ENCODE measurements around the gene STRN3. TPM values are rescaled to one million over a fixed set of nuclear protein-coding genes. Genes with fewer than 3 reads are reported as not detected.

Gene STRN3
- total RNA-seq, 6 experiments from 2014 or later = 19.5 to 28.0 (median 21.5) TPM

DNA sequence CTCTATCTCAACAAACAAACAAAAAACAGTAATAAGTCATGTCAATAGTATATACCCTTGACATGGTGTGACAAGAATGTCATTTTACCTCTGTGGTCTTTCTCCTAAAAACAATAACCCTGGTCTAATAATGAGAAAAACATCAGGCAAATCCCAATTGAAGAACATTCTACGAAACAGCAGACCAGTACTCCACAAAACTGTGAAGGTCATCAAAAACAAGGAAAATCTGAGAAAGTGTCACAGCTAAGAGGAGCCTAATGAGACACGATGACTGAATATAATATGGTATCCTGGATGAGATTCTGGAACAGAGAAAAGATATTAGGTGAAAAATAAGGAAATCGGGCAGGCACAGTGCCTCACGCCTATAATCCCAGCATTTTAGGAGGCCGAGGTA is 157.4 kb downstream of the STRN3 start:
- peaks cover 0 to 6% of the 10 kb centered on the region in 2 donors for H3K27me3 ChIP-seq
- TF ChIP-seq, protein P1, sequence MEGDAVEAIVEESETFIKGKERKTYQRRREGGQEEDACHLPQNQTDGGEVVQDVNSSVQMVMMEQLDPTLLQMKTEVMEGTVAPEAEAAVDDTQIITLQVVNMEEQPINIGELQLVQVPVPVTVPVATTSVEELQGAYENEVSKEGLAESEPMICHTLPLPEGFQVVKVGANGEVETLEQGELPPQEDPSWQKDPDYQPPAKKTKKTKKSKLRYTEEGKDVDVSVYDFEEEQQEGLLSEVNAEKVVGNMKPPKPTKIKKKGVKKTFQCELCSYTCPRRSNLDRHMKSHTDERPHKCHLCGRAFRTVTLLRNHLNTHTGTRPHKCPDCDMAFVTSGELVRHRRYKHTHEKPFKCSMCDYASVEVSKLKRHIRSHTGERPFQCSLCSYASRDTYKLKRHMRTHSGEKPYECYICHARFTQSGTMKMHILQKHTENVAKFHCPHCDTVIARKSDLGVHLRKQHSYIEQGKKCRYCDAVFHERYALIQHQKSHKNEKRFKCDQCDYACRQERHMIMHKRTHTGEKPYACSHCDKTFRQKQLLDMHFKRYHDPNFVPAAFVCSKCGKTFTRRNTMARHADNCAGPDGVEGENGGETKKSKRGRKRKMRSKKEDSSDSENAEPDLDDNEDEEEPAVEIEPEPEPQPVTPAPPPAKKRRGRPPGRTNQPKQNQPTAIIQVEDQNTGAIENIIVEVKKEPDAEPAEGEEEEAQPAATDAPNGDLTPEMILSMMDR (IDR thresholded peaks at IDR 0.05) = no peak
- TF ChIP-seq POLR2A (IDR thresholded peaks at IDR 0.05) = no peak
- WGBS (ENCODE audit: insufficient coverage, low coverage, low lambda C conversion rate, missing lambda C conversion rate) = 90% methylated on average over 2 of the region's 5 CpGs
- ATAC-seq (no peak), DNase-seq (no peak)
- H3K36me3 ChIP-seq = no peaks in the 10 kb centered on the region
- intact Hi-C loops (cut with DNase I) = no loop called here
- no peaks in the 10 kb centered on the region for H3K9me3 ChIP-seq
- H3K4me1 ChIP-seq = no peaks in the 10 kb centered on the region
- no peak overlapping the region for H3K27ac ChIP-seq
- no peak overlapping the region for H3K4me3 ChIP-seq

DNA sequence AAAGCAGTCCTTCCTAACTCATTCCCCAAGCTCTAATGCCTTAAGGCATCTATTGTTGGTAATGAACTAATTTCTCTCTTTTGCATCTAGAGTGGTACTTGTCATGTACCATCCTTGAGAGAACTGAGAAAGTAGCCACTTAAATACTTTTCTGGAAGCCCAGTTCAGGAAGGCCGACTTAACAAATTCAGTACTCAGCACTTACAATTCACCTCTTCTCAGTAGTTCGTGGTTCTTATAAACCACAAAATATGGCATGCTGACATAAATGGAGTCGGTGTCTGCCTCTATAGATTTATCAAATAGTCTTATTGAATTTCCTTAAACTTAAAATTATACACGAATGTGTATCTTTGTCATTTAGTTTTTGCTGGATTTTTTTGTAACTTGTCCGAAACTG is 161.2 kb downstream of the STRN3 start:
- WGBS (ENCODE audit: insufficient coverage, low coverage, low lambda C conversion rate, missing lambda C conversion rate) = 72% methylated on average over 5 of the region's 5 CpGs
- no peaks in the 10 kb centered on the region for H3K27me3 ChIP-seq
- no peaks in the 10 kb centered on the region for H3K9me3 ChIP-seq
- DNase-seq (no peak), ATAC-seq (no peak)
- H3K27ac ChIP-seq = no peak overlapping the region
- no peaks in the 10 kb centered on the region for H3K36me3 ChIP-seq
- H3K4me3 ChIP-seq = no peak overlapping the region
- intact Hi-C loops (cut with DNase I) = no loop called here
- no peaks in the 10 kb centered on the region for H3K4me1 ChIP-seq
- TF ChIP-seq POLR2A (IDR thresholded peaks at IDR 0.05) = no peak
- TF ChIP-seq, protein P1 (IDR thresholded peaks at IDR 0.05) = no peak

DNA sequence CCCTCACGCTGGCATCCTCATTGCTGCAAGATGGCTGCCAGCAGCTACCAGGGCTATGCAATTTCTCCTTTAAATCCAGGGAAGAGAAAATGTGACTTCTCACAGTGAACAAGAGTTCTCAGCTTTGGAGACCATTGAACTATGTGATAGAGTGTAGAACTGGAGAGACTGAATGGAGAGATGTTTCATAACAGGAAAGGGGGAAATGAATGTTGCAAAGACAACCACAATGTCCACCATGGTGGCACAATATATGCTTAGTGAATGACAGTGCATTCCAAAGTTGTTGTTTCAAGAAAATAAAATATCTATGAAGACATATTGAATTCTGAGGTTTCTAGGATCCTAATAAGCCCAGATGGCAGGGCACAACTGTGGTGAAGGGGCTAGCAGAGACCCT is 165.0 kb downstream of the STRN3 start:
- no peaks in the 10 kb centered on the region for H3K36me3 ChIP-seq
- no peak for TF ChIP-seq POLR2A (IDR thresholded peaks at IDR 0.05)
- TF ChIP-seq, protein P1 (IDR thresholded peaks at IDR 0.05) = no peak
- WGBS (ENCODE audit: insufficient coverage, low coverage, low lambda C conversion rate, missing lambda C conversion rate) = 92% methylated on average over 1 of the region's 1 CpG
- ATAC-seq (no peak), DNase-seq (no peak)
- H3K4me1 ChIP-seq = no peaks in the 10 kb centered on the region
- H3K27me3 ChIP-seq = no peaks in the 10 kb centered on the region
- H3K27ac ChIP-seq = no peak overlapping the region
- no peak overlapping the region for H3K4me3 ChIP-seq
- H3K9me3 ChIP-seq = no peaks in the 10 kb centered on the region
- intact Hi-C loops (cut with DNase I) = no loop called here

DNA sequence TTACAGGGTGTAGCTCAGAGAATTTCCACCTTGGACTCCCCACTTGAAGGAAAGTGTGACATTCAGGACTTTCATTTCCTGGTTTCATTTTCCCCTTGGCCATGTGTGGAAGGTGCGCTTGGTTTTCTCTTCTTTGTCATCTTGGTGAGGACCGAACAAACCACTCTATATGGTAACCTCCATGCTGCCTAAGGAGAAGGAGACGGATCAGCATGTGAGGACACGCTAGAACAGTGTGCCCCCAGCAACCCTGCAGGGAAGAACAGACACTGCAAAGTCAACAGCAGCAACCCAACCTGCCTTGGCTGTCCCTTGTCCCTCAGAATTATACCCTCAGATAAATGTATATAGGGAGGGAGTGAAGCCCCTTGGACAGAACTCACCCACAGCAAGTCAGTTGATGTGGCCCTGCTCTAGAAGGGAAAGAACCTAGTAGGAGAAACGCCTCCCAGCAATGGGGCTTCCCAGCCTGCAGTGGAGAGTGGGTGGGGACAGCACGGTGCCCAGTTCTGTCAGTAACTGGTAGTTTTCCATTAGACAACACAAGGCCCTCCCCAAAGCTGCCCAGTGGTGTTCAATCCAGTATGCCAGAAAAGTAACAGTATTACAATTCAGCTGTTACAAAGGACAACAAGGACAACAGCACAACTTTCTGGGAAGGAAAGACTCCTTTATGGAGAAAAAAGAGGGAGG is 170.7 kb downstream of the STRN3 start:
- no peak overlapping the region for H3K27ac ChIP-seq
- 87% methylated on average over 6 of the region's 6 CpGs for WGBS (ENCODE audit: insufficient coverage, low coverage, low lambda C conversion rate, missing lambda C conversion rate)
- no peak for TF ChIP-seq POLR2A (IDR thresholded peaks at IDR 0.05)
- TF ChIP-seq, protein P1 (IDR thresholded peaks at IDR 0.05) = no peak
- no peaks in the 10 kb centered on the region for H3K27me3 ChIP-seq
- H3K4me1 ChIP-seq = no peaks in the 10 kb centered on the region
- H3K9me3 ChIP-seq = no peaks in the 10 kb centered on the region
- DNase-seq (no peak), ATAC-seq (no peak)
- no peaks in the 10 kb centered on the region for H3K36me3 ChIP-seq
- no peak overlapping the region for H3K4me3 ChIP-seq
- intact Hi-C loops (cut with DNase I) = no loop called here

DNA sequence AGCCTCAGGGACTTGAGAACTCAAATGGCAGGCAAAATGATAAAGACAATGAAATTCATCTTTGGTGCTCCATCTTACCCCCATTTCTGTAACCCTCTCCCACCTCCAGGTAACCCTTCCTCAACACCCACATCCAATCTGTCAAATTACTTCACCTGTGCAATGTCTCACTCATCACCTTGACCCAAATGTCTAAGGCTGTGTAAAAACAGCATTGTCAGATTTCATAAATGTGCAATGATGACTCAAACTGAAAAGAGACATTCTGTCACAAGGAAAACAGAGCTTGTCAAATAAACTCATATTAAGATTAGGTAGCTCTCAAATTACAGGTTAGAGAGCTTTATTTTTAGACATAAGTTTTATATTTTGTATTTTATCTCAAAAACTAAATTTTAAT is 171.7 kb downstream of the STRN3 start:
- Histone ChIP-seq H3K27me3 (no peaks in the 10 kb centered on the region), H3K4me1 (peaks cover 0 to 1% (median 0%) of the 10 kb centered on the region in 4 donors), H3K27ac (no peak overlapping the region), H3K4me3 (no peak overlapping the region), H3K9me3 (no peaks in the 10 kb centered on the region), H3K36me3 (no peaks in the 10 kb centered on the region)
- intact Hi-C loops (cut with DNase I) = no loop called here
- ATAC-seq (no peak), DNase-seq (no peak)
- no peak for TF ChIP-seq POLR2A (IDR thresholded peaks at IDR 0.05)
- TF ChIP-seq, protein P1 (IDR thresholded peaks at IDR 0.05) = no peak

Data from right lobe of liver (tissue), 6 donors.